Measurements from ENCODE around the gene KIF26B.

The KIF26B gene

DNA sequence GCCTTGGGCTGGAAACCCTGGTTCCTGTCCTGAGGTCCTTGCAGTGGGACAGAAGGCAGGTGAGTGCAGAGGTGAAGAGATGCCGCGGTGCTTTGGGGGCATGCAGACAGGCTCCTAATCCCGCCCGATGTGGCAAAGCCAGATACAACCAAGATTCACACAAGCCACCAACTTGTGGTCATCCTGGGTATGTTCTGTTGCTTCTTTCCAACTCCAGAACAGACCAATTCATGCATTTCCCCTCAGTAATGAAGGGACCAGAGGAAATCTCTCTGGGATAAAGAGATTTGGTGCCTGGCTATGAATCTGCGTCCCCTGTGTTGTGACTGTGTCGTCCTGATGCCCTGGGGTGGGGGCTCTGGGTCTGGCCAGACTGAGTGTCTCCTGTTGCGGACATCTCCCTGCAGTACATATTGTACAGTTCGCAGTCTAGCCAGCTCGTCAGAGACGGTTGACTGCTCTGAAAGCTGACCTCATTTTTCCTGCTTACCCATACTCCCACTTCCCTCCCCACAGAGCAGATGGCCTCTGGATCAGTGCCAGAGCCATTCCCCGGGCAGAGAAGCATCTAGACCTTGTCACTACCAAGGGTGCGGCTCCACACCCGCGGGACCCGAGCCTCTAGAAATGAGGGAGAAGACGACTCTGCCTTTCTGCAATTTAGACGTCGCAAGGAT, 216.3 kb downstream of the KIF26B start:
- no peaks in the 10 kb centered on the region for H3K4me1 ChIP-seq (ENCODE audit: insufficient read depth, low read length)
- H4K20me1 ChIP-seq (ENCODE audit: insufficient read depth, low read length) = no peaks in the 10 kb centered on the region
- H3K9ac ChIP-seq (ENCODE audit: low read depth, low read length) = no peak overlapping the region
- H3K79me2 ChIP-seq (ENCODE audit: insufficient read depth, low read length) = no peaks in the 10 kb centered on the region
- H2AFZ ChIP-seq (ENCODE audit: low read depth, low read length) = no peak overlapping the region
- H3K36me3 ChIP-seq (ENCODE audit: insufficient read depth, low read length) = no peaks in the 10 kb centered on the region
- no peaks in the 10 kb centered on the region for H3K9me3 ChIP-seq (ENCODE audit: insufficient read depth, low read length, severe bottlenecking)
- TF ChIP-seq, protein P1, sequence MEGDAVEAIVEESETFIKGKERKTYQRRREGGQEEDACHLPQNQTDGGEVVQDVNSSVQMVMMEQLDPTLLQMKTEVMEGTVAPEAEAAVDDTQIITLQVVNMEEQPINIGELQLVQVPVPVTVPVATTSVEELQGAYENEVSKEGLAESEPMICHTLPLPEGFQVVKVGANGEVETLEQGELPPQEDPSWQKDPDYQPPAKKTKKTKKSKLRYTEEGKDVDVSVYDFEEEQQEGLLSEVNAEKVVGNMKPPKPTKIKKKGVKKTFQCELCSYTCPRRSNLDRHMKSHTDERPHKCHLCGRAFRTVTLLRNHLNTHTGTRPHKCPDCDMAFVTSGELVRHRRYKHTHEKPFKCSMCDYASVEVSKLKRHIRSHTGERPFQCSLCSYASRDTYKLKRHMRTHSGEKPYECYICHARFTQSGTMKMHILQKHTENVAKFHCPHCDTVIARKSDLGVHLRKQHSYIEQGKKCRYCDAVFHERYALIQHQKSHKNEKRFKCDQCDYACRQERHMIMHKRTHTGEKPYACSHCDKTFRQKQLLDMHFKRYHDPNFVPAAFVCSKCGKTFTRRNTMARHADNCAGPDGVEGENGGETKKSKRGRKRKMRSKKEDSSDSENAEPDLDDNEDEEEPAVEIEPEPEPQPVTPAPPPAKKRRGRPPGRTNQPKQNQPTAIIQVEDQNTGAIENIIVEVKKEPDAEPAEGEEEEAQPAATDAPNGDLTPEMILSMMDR (IDR thresholded peaks at IDR 0.05; ENCODE audit: borderline replicate concordance, extremely low read depth, low read length, poor library complexity, severe bottlenecking) = no peak
- no peak for TF ChIP-seq EZH2 (IDR thresholded peaks at IDR 0.05; ENCODE audit: borderline replicate concordance, low read depth, low read length, severe bottlenecking)
- no peak overlapping the region for H3K4me2 ChIP-seq (ENCODE audit: insufficient read depth, low read length)
- ATAC-seq (ENCODE audit: insufficient read depth, low read depth) (no peak), DNase-seq (no peak)
- no peak overlapping the region for H3K27ac ChIP-seq (ENCODE audit: low read length)
- no peak overlapping the region for H3K4me3 ChIP-seq (ENCODE audit: low read depth in 1 of 2, low read length in 2 of 2)
- no peaks in the 10 kb centered on the region for H3K27me3 ChIP-seq (ENCODE audit: insufficient read depth, low read length, poor library complexity)

DNA sequence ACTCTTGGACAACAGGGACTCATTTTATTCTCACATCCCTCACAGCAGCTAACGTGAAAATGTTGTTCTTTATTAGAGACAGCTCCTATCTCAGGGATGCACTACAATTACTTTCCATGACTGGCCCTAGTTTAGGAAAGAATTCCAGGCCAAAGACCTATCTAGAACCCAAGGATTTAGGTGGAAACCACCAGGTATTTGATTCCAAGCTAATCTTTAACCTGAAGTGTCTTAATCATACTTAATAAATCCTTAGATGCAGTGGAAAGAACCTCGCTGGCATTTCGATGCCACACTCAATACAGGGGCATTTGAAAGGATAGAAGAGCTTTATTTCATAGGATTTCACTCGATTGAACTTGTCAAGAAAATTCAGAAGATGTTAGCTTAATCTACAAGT, 218.3 kb downstream of the KIF26B start:
- Histone ChIP-seq H3K27ac (ENCODE audit: low read length) (no peak overlapping the region), H3K4me2 (ENCODE audit: insufficient read depth, low read length) (no peak overlapping the region), H4K20me1 (ENCODE audit: insufficient read depth, low read length) (no peaks in the 10 kb centered on the region), H3K27me3 (ENCODE audit: insufficient read depth, low read length, poor library complexity) (no peaks in the 10 kb centered on the region), H3K36me3 (ENCODE audit: insufficient read depth, low read length) (no peaks in the 10 kb centered on the region), H3K79me2 (ENCODE audit: insufficient read depth, low read length) (no peaks in the 10 kb centered on the region), H3K9me3 (ENCODE audit: insufficient read depth, low read length, severe bottlenecking) (no peaks in the 10 kb centered on the region), H3K4me1 (ENCODE audit: insufficient read depth, low read length) (peaks cover 14% of the 10 kb centered on the region), H3K4me3 (ENCODE audit: low read depth in 1 of 2, low read length in 2 of 2) (no peak overlapping the region), H3K9ac (ENCODE audit: low read depth, low read length) (no peak overlapping the region), H2AFZ (ENCODE audit: low read depth, low read length) (no peak overlapping the region)
- no peak for DNase-seq
- no peak for TF ChIP-seq EZH2 (IDR thresholded peaks at IDR 0.05; ENCODE audit: borderline replicate concordance, low read depth, low read length, severe bottlenecking)
- TF ChIP-seq, protein P1 (IDR thresholded peaks at IDR 0.05; ENCODE audit: borderline replicate concordance, extremely low read depth, low read length, poor library complexity, severe bottlenecking) = no peak
- ATAC-seq (ENCODE audit: insufficient read depth, low read depth) = no peak

DNA sequence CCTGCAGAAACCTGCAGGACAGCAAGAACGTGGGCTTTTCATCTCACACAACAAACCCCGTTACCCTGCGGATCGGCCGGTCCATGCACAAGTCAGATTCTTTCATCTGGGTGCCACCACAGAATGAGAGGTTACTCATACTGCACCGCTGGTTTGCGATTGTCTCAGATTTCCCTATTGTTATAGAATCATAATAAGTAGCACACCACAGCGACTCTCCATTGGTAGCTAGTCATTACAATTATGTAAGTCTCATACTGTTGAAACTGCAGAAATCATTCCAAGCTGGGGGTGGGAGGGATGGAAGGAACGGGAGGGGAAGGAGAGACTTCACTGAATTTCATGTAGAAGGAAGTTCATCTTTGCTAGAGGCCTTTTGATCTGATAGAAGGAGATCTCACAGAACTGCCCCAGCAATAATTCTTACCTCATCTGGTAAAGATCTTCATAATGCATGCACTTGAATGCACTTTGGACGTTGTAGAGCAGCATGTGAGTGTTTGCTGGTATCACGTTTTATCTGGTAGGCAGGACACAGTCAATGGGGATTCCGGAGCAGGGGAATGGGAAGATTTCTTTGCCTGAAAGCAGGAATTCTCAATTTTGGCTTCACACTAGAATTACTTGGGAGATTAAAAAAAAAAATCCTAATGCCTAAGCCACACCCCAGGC, 221.1 kb downstream of the KIF26B start:
- no peak overlapping the region for H2AFZ ChIP-seq (ENCODE audit: low read depth, low read length)
- no peak overlapping the region for H3K4me3 ChIP-seq (ENCODE audit: low read depth in 1 of 2, low read length in 2 of 2)
- H3K36me3 ChIP-seq (ENCODE audit: insufficient read depth, low read length) = no peaks in the 10 kb centered on the region
- no peak overlapping the region for H3K4me2 ChIP-seq (ENCODE audit: insufficient read depth, low read length)
- no peaks in the 10 kb centered on the region for H3K9me3 ChIP-seq (ENCODE audit: insufficient read depth, low read length, severe bottlenecking)
- TF ChIP-seq, protein P1 (IDR thresholded peaks at IDR 0.05; ENCODE audit: borderline replicate concordance, extremely low read depth, low read length, poor library complexity, severe bottlenecking) = no peak
- TF ChIP-seq EZH2 (IDR thresholded peaks at IDR 0.05; ENCODE audit: borderline replicate concordance, low read depth, low read length, severe bottlenecking) = no peak
- H3K9ac ChIP-seq (ENCODE audit: low read depth, low read length) = no peak overlapping the region
- no peaks in the 10 kb centered on the region for H4K20me1 ChIP-seq (ENCODE audit: insufficient read depth, low read length)
- no peak for DNase-seq
- no peak for ATAC-seq (ENCODE audit: insufficient read depth, low read depth)
- H3K4me1 ChIP-seq (ENCODE audit: insufficient read depth, low read length) = peaks cover 26% of the 10 kb centered on the region
- no peak overlapping the region for H3K27ac ChIP-seq (ENCODE audit: low read length)
- no peaks in the 10 kb centered on the region for H3K27me3 ChIP-seq (ENCODE audit: insufficient read depth, low read length, poor library complexity)
- no peaks in the 10 kb centered on the region for H3K79me2 ChIP-seq (ENCODE audit: insufficient read depth, low read length)

Data from DND-41 (cell line).